ENCODE data around the gene MACF1.

MACF1 gene

GRCh38 chr1:39352881-39353280, 148.4 kb downstream of the MACF1 start:
- no peak for DNase-seq (ENCODE audit: low read depth in 2 of 2)

GRCh38 chr1:39354572-39354971, 150.1 kb downstream of the MACF1 start:
- no peak for DNase-seq (ENCODE audit: low read depth in 2 of 2)

- no peak for DNase-seq (ENCODE audit: low read depth in 2 of 2)
Measured at GRCh38 chr1:39358491-39358890, 154.0 kb downstream of the MACF1 start.

- DNase-seq (ENCODE audit: low read depth in 2 of 2), result no peak
Measured at GRCh38 chr1:39359028-39359570, 154.6 kb downstream of the MACF1 start.

- no peak for DNase-seq (ENCODE audit: low read depth in 2 of 2)
Measured at GRCh38 chr1:39360731-39361130, 156.2 kb downstream of the MACF1 start.

GRCh38 chr1:39361446-39361845, 157.0 kb downstream of the MACF1 start:
- DNase-seq (ENCODE audit: low read depth in 2 of 2), result no peak

GRCh38 chr1:39363267-39363666, 158.8 kb downstream of the MACF1 start:
- no peak for DNase-seq (ENCODE audit: low read depth in 2 of 2)

GRCh38 chr1:39368045-39368444, 163.6 kb downstream of the MACF1 start:
- no peak for DNase-seq (ENCODE audit: low read depth in 2 of 2)

GRCh38 chr1:39369565-39369964, 165.1 kb downstream of the MACF1 start:
- no peak for DNase-seq (ENCODE audit: low read depth in 2 of 2)

GRCh38 chr1:39370602-39371001, 166.1 kb downstream of the MACF1 start:
- DNase-seq (ENCODE audit: low read depth in 2 of 2), result no peak

- DNase-seq (ENCODE audit: low read depth in 2 of 2), result no peak
Measured at GRCh38 chr1:39372105-39372504, 167.6 kb downstream of the MACF1 start.

GRCh38 chr1:39376656-39377055, 172.2 kb downstream of the MACF1 start:
- DNase-seq (ENCODE audit: low read depth in 2 of 2), result no peak

- no peak for DNase-seq (ENCODE audit: low read depth in 2 of 2)
Measured at GRCh38 chr1:39378377-39378776, 173.9 kb downstream of the MACF1 start.

GRCh38 chr1:39379187-39379586, 174.7 kb downstream of the MACF1 start:
- no peak for DNase-seq (ENCODE audit: low read depth in 2 of 2)

GRCh38 chr1:39380036-39380435, 175.5 kb downstream of the MACF1 start:
- no peak for DNase-seq (ENCODE audit: low read depth in 2 of 2)

- no peak for DNase-seq (ENCODE audit: low read depth in 2 of 2)
Measured at GRCh38 chr1:39381839-39382238, 177.3 kb downstream of the MACF1 start.

GRCh38 chr1:39384305-39384704, 179.8 kb downstream of the MACF1 start:
- no peak for DNase-seq (ENCODE audit: low read depth in 2 of 2)

- no peak for DNase-seq (ENCODE audit: low read depth in 2 of 2)
Measured at GRCh38 chr1:39385067-39385988, 180.8 kb downstream of the MACF1 start.

GRCh38 chr1:39386997-39387396, 182.5 kb downstream of the MACF1 start:
- DNase-seq (ENCODE audit: low read depth in 2 of 2), result no peak

- DNase-seq (ENCODE audit: low read depth in 2 of 2), result no peak
Measured at GRCh38 chr1:39387452-39387851, 183.0 kb downstream of the MACF1 start.

GRCh38 chr1:39391691-39392679, 187.5 kb downstream of the MACF1 start:
- no peak for DNase-seq (ENCODE audit: low read depth in 2 of 2)

All from activated CD4-positive, alpha-beta T cell treated with anti-CD3 and anti-CD28 coated beads for 24 hours (primary cell).